Osteoblast (primary cell): ENCODE results near the gene PDCL2. TPM values are rescaled to one million over a fixed set of nuclear protein-coding genes. Genes with fewer than 3 reads are reported as not detected.

Experiments used
- DNase-seq: peaks from one replicate; pipeline ENCODE4 v3.0.0; 2011; ENCODE audit warnings: low spot score, mixed read lengths; ENCODE audit not compliant: insufficient read length; ENCODE audit errors: missing footprints
- H2AFZ ChIP-seq: 2 replicates; pipeline ENCODE4 v1.6.0; 2011; ENCODE audit warnings: mild to moderate bottlenecking, low read length
- H3K27ac ChIP-seq: 2 replicates; pipeline ENCODE4 v1.5.1; 2011; ENCODE audit warnings: mild to moderate bottlenecking, low read depth, low read length, moderate library complexity
- H3K27me3 ChIP-seq: 2 replicates; pipeline ENCODE4 v1.6.0; 2012; ENCODE audit warnings: mild to moderate bottlenecking, control low read depth, inconsistent platforms, low read length, moderate library complexity; ENCODE audit not compliant: insufficient read depth
- H3K36me3 ChIP-seq: 2 replicates; pipeline ENCODE4 v1.5.1; 2011; ENCODE audit warnings: mild to moderate bottlenecking, low read length, control low read depth, moderate library complexity; ENCODE audit not compliant: insufficient read depth
- H3K4me1 ChIP-seq: 2 replicates; pipeline ENCODE4 v1.5.1; 2011; ENCODE audit warnings: mild to moderate bottlenecking, low read length, control low read depth, moderate library complexity; ENCODE audit not compliant: insufficient read depth
- H3K4me2 ChIP-seq: 2 replicates; pipeline ENCODE4 v1.6.0; 2011; ENCODE audit warnings: mild to moderate bottlenecking, low read length; ENCODE audit not compliant: insufficient read depth
- H3K4me3 ChIP-seq: fragments of 200-600 bp; sonication (generic); 3 replicates; pipeline ENCODE4 v1.5.1; 2012; ENCODE audit warnings: mild to moderate bottlenecking, low read length, inconsistent platforms; ENCODE audit not compliant: insufficient read depth
- H3K79me2 ChIP-seq: 2 replicates; pipeline ENCODE4 v1.6.0; 2012; ENCODE audit warnings: mild to moderate bottlenecking, low read length, control low read depth, inconsistent platforms; ENCODE audit not compliant: insufficient read depth
- H3K9me3 ChIP-seq: 2 replicates; pipeline ENCODE4 v1.5.1; 2011; ENCODE audit warnings: low read depth, low read length, control low read depth
- H4K20me1 ChIP-seq: 2 replicates; pipeline ENCODE4 v1.6.0; 2012; ENCODE audit warnings: mild to moderate bottlenecking, low read length, control low read depth; ENCODE audit not compliant: insufficient read depth
- total RNA-seq: library from RNA; depleted of rRNA; stranded (reverse); fragments of >200 nt; gene quantifications from 2 replicates; pipeline ENCODE4 v1.2.3, GENCODE V29; 2012
- TF ChIP-seq, protein P1 (sequence below): IDR thresholded peaks from 2 replicates; pipeline ENCODE4 v1.5.1; 2011; ENCODE audit warnings: mild to moderate bottlenecking, low read depth, low read length, moderate library complexity; ENCODE audit errors: extremely low read depth

Gene PDCL2
- total RNA-seq, 1 donor, result not detected

DNA sequence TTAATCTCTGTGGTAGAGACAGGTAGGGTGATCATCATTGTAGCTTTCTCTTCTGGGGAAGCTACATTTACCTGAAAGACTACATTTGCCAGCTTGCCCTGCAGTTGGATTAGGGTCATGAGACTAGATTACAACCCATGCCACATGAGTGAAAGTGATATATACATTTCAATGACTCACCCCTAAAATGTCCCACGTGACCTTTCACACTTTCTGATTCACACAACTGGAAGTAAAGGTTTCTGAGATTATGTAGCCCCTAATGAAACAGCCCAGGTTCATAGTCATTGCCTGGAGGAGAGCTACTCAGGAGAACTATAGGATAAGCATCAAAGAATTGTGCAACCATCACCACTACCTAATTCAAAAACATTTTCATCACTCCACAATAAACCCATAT is 17.8 kb downstream of the PDCL2 start:
- no peak for DNase-seq
- no peak overlapping the region for H3K4me2 ChIP-seq
- no peaks in the 10 kb centered on the region for H3K79me2 ChIP-seq
- no peak overlapping the region for H3K4me3 ChIP-seq
- no peaks in the 10 kb centered on the region for H4K20me1 ChIP-seq
- TF ChIP-seq, protein P1, sequence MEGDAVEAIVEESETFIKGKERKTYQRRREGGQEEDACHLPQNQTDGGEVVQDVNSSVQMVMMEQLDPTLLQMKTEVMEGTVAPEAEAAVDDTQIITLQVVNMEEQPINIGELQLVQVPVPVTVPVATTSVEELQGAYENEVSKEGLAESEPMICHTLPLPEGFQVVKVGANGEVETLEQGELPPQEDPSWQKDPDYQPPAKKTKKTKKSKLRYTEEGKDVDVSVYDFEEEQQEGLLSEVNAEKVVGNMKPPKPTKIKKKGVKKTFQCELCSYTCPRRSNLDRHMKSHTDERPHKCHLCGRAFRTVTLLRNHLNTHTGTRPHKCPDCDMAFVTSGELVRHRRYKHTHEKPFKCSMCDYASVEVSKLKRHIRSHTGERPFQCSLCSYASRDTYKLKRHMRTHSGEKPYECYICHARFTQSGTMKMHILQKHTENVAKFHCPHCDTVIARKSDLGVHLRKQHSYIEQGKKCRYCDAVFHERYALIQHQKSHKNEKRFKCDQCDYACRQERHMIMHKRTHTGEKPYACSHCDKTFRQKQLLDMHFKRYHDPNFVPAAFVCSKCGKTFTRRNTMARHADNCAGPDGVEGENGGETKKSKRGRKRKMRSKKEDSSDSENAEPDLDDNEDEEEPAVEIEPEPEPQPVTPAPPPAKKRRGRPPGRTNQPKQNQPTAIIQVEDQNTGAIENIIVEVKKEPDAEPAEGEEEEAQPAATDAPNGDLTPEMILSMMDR, result no peak
- H3K27me3 ChIP-seq, result no peaks in the 10 kb centered on the region
- H2AFZ ChIP-seq, result no peak overlapping the region
- no peaks in the 10 kb centered on the region for H3K36me3 ChIP-seq
- no peak overlapping the region for H3K27ac ChIP-seq
- H3K4me1 ChIP-seq, result no peaks in the 10 kb centered on the region
- H3K9me3 ChIP-seq, result no peaks in the 10 kb centered on the region

DNA sequence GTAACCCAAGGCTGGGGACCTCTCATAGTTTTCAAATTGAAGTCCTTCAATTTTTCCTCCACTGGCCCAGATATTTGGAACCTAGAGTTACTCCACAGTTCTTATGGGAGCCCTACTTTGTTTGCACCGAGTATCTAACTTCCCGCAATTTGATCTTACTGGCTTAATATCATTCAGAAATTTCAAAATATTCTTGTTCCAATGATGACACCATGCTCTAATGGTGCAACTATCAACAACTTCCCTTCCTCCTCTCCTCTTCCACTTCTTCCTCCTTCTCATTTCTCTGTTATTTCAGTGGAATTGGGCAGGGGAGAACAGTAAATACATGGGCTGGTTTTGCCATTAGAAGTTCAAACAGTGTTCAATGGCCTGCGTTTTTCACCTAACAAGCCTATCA is 20.2 kb downstream of the PDCL2 start:
- TF ChIP-seq, protein P1, result no peak
- no peak overlapping the region for H3K4me3 ChIP-seq
- H3K79me2 ChIP-seq, result no peaks in the 10 kb centered on the region
- no peaks in the 10 kb centered on the region for H3K9me3 ChIP-seq
- H3K27ac ChIP-seq, result no peak overlapping the region
- H3K4me1 ChIP-seq, result no peaks in the 10 kb centered on the region
- peaks cover 5% of the 10 kb centered on the region for H3K27me3 ChIP-seq
- no peak overlapping the region for H2AFZ ChIP-seq
- no peak for DNase-seq
- no peak overlapping the region for H3K4me2 ChIP-seq
- H3K36me3 ChIP-seq, result no peaks in the 10 kb centered on the region
- no peaks in the 10 kb centered on the region for H4K20me1 ChIP-seq

DNA sequence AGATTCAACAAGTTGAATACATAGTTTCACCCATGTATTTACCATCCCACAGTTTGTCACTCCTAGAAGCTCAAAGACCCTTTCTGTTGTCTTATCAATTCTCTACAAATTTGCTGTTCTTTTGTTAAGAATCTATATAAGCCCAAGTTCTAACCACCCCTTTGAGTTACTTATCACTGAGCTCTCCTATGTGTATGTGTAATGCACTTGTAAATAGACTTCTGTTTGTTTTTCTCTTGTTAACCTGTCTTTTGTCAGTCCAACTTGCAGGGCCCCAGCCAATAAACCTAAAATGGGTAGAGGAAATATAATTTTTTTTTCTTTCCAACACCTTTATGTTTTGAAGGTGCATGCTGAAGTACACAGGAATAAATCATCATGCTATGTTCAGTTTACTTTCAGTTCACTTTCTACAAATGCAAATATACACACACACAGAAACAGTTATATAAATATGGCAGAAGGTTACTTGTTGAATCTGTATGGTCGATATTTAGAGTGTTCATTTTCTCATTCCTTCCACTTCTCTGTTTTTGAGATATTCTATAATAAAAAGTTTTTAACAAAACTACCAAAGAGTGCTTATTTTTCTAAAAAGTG is 23.0 kb downstream of the PDCL2 start:
- Histone ChIP-seq H4K20me1 (no peaks in the 10 kb centered on the region), H3K36me3 (no peaks in the 10 kb centered on the region), H3K4me3 (no peak overlapping the region), H3K79me2 (no peaks in the 10 kb centered on the region), H3K27ac (no peak overlapping the region), H3K9me3 (no peaks in the 10 kb centered on the region), H2AFZ (no peak overlapping the region), H3K4me1 (no peaks in the 10 kb centered on the region), H3K4me2 (no peak overlapping the region), H3K27me3 (peaks cover 8% of the 10 kb centered on the region)
- TF ChIP-seq, protein P1, result no peak
- DNase-seq, result no peak

DNA sequence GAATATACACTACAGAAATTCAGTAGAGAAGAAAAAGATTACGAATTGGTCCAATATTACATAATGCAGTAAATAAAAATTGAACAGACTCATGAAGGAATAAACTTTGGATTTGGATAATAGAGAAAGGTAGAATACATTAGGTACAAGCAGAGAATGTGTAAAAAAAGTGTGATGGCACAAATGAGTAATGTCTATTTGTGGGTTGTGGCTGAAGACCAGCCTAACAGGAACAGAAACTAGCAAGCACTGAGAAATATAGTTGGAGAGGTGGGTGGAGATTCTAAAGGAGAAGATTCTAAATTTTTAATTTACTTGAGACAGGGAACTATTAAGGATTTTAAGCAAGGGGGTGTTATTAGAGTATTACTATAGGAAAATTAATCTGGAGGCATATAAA is 30.2 kb downstream of the PDCL2 start:
- H3K79me2 ChIP-seq, result no peaks in the 10 kb centered on the region
- no peaks in the 10 kb centered on the region for H3K4me1 ChIP-seq
- TF ChIP-seq, protein P1, result no peak
- no peaks in the 10 kb centered on the region for H3K36me3 ChIP-seq
- no peak overlapping the region for H3K4me2 ChIP-seq
- peaks cover 19% of the 10 kb centered on the region for H3K27me3 ChIP-seq
- DNase-seq, result no peak
- H3K9me3 ChIP-seq, result no peaks in the 10 kb centered on the region
- H3K27ac ChIP-seq, result no peak overlapping the region
- no peak overlapping the region for H2AFZ ChIP-seq
- H4K20me1 ChIP-seq, result no peaks in the 10 kb centered on the region
- H3K4me3 ChIP-seq, result no peak overlapping the region
